GM18867 (cell line): ENCODE data around the gene VAX1.
"Not testable (repeated sequence)": the region's sequence is repeated elsewhere in the genome, so short reads cannot be mapped to it uniquely, and the experiment has no call there.

Experiments used
- ATAC-seq: cut with Tn5 transposase; IDR thresholded peaks from one replicate; pipeline ENCODE4 v1.9.1; 2021; ENCODE audit warnings: mild to moderate bottlenecking, moderate library complexity; ENCODE audit not compliant: unreplicated experiment

Gene VAX1, protein sequence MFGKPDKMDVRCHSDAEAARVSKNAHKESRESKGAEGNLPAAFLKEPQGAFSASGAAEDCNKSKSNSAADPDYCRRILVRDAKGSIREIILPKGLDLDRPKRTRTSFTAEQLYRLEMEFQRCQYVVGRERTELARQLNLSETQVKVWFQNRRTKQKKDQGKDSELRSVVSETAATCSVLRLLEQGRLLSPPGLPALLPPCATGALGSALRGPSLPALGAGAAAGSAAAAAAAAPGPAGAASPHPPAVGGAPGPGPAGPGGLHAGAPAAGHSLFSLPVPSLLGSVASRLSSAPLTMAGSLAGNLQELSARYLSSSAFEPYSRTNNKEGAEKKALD

GRCh38 chr10:117137911-117138642 lies at the start of gene VAX1:
Gene VAX1 (minus strand): TSS chr10:117138270. CDS start chr10:117138056, 214 bp downstream.
- ATAC-seq: no peak

DNA sequence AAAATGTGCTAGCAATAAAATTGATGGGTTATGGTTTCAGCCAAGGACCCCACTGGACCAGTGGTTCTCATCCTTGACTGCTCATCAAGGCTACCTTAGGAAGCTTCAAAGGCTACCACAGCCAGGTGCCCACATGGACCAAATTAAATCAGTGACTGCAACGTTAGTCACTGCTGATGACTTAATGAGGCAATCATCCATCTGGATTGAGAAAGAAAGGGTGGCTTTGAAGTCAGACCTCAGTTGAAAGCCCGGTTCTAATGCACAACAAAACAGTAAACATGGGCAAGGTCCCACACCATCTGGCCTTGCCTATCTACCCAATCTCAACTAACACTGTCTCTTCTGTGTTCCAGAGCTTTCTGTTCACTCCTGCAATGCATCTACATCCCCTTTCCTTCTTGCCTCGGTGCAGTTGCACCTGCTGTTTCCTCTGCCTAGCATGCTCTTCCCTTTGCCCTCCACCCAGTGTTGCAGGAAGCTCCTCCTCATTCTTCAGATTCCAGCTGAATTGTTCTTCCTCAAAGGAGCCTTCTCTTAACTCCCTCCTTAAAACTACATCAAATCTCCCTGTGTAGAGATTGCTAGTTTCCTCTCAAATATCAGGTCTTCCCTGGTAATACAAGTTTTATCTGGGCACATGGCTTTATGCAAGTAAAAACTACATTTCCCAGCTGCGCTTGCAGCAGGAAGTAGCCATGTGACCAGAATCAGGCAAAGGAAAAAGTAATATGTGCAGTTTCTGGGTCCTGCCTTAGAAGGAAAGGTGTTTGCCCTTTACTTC lies 49.0 kb upstream of the VAX1 start:
- no peak for ATAC-seq

- not testable (repeated sequence) for ATAC-seq
Observed at GRCh38 chr10:117185817-117186216, 47.7 kb upstream of the VAX1 start.

DNA sequence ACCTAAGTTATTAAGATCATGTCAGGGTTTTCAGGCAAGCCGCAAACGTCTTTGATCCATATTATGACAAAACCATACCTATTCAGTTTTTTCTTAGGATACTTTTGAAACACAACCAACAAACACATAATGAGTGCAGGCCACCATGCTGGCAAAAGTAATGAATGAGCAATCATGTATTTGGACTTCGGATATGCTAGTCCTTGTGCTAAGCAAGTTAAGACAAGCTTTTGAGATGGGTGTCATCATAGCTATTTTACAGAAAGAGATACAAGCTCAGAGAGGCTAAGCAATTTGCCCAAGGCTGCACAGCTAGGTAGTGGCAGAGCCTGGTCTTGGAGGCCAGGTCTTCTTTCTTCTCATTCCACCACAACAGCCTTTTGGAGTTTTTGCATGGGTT lies 46.8 kb upstream of the VAX1 start:
- no peak for ATAC-seq

- ATAC-seq: no peak
Observed at GRCh38 chr10:117184296-117184695, 46.2 kb upstream of the VAX1 start.

DNA sequence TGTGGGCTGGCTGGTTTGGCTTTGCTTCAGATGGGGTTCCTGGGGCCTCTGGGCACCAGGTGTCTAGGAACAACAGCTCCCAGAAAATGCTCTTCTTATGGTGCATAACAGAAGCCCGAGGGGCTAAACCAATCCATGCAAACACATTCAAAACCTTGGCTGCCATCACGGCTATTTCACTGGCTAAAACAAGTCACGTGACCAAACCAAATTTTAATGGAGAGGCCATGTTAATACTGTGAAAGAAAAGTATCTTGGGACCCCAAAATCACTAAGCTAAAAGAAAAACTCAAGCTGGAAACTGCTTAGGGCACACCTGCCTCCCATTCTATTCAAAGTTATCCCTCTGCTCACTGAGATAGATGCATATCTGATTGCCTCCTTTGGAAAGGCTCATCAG lies 40.1 kb upstream of the VAX1 start:
- ATAC-seq: no peak

- ATAC-seq: peak; percentile 69
Observed at GRCh38 chr10:117175901-117176534, 37.9 kb upstream of the VAX1 start.

- peak; percentile 42 for ATAC-seq
Observed at GRCh38 chr10:117175215-117175900, 37.3 kb upstream of the VAX1 start.

- peak; percentile 84 for ATAC-seq
Observed at GRCh38 chr10:117174439-117175214, 36.6 kb upstream of the VAX1 start.

DNA sequence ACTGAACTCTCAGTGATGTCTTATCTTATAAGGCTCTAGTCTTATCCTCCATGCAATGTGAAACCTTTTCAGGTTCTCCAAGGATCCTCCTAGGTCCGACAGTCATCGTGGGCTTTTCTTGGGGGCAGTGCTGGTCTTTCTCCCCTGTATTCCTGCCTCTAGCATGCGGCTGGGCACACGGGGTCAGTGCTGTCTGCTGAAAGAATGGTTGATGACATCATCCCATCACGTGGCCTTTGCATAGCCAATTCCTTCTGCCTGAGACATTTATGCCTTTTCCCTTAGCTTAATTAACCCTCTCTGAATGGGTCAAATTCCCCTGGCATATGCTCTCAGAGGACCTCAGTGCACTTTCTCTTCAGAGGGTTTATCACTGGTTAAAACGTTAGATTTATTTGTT lies 32.2 kb upstream of the VAX1 start:
- no peak for ATAC-seq

GRCh38 chr10:117169480-117169879 lies 31.4 kb upstream of the VAX1 start:
- ATAC-seq: no peak

- ATAC-seq: no peak
Observed at GRCh38 chr10:117168729-117169128, 30.7 kb upstream of the VAX1 start.

GRCh38 chr10:117167789-117168674 lies 30.0 kb upstream of the VAX1 start:
- peak; percentile 92 for ATAC-seq

DNA sequence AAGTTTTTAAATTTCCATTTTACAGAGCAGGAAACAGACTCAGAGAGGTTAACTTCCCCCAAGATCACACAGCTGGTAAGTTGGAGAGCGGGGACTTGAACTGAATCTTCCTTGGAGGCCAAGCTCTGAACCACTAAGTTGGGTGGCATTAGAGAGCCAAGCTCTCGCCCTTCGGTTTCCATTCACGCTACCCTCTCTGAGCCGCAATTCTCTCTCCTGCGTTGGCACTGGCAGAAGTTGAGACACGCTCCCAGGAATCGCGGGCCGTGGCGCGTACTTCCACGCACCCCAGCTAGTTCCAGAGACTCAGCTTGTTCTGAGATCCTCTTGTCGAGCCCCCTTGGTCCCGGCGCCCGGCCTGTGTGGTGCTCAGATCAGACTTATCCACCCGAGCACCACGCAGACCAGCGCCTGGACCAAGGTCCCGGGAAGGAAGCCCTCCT lies 29.3 kb upstream of the VAX1 start:
- ATAC-seq: no peak

DNA sequence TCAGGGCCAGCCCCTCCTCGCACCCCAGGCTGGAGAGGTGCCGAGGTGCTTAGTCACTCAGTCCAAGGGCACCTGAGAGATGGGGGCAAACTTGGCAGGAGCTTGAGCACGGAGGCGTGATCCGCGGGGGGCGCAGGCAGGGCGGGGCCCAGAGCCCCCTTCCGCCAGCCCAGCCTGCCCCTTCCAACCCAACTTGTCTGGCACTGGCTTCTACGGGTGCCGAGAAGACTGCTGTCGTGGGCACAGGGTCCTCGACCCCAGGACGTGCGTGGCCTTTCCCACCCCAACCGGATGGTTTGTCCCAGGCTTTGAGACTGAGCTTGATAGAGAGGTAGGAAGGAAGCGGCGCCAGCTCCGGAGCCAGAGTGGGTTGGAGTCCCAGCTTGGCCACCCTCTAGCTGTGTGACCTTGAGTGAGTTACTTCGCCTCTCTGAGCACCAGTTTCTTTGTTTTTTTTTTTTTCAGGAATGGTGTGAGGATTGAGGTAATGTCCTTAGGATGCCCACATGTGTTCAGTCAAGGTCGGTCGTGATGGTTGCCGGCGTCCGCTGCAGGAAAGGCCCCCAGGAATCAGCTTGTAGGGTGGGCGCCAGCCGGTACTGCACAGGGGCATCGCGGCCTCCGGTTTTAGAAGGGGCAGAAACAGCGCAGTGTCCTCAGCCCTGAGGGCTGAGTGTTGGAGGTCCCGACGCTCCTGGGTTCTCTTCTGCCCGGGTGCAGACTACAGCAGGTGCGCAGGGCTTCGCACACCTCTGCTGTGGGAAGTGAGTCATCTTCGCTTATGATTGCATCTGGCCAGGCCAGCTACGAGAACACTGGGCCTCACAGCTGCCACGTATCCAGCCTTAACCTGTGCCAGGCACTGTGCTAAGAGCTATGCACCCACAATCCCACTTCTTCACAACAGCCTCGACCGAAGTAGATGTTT lies 28.6 kb upstream of the VAX1 start:
- ATAC-seq: no peak

- ATAC-seq: no peak
Observed at GRCh38 chr10:117165538-117166417, 27.7 kb upstream of the VAX1 start.
